Activated gamma-delta T cell treated with Interleukin-2 at 50 U/mL for 16 hours (primary cell): ENCODE data around the gene KRT13.
A peak's percentile ranks its signal among the peaks of the same experiment; 100 is the strongest.

Experiments
- DNase-seq: peaks from one replicate; pipeline ENCODE4 v3.0.0-alpha.2; 2020

Gene KRT13

DNA sequence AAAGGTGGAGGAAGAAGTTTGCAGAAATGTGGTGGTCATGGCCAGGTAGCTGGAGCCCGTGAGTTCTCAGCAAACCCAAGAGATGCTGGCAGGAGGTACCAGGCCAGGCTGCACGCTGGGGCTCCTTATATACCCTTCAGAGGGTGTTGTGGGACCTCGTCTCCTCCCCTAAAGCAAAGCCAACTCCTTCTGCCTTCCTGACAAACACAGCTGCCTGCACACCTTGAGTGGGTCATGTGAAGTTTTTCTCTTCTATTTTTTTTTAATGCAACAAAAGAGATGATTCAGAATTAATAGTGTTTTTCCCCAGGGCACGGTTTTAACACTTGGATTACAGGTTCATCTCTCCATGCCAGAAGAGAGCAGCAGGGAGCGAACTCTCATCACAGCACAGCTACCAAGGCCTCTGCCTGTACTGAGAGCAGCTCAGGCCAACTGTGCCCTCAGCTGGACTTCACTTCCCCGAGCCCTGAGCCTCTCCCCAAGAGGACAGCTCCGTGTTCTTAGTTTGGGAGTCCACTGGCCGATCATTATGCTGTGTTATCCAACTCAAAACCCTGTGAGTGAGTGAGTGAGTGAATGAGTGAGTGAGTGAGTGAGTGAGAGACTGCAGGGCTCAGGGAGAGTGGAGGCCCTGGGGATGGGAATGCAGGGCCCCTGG is 13.5 kb upstream of the KRT13 start, which contains the start of gene KRT15:
Gene KRT15, minus strand, starts transcription at position 102 of the 661 bp plus-strand sequence. Its CDS starts 63 bp downstream, at position 39.
- DNase-seq: no peak

DNA sequence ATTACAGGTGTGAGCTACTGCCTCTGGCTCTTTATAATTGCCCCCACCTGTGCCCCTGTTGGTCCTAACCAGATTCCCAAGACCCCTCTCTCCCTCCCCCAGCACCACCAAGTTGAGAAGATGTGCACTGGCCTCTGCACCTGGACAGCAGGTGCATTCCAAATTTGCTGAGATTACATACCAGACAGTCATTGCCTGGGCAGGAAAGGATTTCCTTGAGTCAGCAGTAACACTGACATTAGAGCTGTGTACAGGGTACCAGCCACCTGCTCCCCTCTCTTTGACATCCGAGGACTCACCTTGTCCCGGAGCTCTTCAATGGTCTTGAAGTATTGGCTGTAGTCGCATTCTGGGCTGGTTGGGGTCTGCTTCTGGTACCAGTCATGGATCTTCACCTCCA is 12.6 kb upstream of the KRT13 start:
- no peak for DNase-seq

DNA sequence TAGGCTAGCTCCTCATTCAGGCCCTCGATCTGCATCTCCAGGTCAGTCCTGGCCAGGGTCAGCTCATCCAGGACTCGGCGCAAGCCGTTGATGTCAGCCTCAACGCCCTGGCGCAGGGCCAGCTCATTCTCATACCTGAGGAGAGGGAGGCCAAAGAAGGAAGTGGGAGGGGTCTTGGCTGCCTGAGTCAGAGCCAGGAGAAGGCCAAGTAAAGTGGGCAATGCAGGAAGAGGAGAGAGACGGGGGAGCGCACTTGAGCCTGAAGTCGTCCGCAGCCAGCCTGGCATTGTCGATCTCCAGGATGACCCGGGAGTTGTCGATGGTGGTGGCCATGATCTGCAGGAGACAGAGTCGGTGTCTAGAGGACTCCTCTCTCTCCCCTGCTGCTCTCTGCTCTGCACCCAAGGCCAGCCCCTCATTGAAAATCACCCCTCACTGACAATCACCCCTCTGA is 11.4 kb upstream of the KRT13 start:
- DNase-seq: no peak

DNA sequence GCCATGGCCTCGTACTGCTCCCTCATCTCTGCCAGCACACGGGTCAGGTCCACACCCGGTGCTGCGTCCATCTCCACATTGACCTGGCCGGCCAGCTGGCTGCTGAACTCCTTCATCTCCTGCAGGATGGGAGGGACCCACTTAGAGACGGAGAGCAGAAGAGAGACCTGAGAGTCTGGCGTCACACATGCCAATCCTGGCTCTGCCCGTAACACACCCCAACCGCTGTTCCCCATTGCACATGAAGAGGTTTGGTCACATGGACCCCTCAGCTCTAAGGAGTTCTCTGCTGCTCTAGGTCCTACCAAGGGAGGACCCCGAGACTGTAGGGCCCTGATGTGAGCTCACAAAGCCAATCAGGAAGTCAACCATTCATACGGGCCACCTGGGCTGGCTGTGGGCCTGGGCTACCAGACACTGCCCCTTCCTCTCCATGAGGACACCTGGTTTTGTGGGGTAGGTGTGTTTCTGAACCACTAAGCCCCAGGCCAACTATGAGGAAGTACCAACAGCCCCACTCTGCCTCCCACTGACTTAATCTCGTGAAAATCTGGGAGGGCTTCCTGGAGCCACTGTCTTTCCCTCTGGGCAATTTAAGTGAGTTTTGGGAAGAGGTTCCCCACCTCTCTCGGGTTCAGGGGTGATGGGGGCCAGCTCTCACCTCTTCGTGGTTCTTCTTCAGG is 10.9 kb upstream of the KRT13 start:
- DNase-seq: no peak

DNA sequence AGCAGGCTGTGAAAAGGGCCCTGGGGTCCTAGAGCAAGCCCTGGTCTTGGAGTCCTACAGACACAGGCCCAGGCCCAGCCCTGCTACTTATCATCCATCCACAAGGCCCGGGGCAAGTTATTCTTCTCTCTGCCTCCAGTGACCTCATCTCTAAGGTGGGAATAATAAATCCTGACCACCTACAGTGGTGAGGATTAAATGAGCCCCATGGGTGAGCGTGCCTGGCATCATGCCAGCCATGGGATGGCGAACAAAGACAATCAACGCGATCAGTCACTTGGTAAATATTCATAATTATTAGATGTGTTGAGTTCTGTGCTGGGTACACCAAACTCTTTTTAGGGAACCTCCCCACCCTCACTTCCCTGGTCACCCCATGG is 7.7 kb upstream of the KRT13 start:
- no peak for DNase-seq

DNA sequence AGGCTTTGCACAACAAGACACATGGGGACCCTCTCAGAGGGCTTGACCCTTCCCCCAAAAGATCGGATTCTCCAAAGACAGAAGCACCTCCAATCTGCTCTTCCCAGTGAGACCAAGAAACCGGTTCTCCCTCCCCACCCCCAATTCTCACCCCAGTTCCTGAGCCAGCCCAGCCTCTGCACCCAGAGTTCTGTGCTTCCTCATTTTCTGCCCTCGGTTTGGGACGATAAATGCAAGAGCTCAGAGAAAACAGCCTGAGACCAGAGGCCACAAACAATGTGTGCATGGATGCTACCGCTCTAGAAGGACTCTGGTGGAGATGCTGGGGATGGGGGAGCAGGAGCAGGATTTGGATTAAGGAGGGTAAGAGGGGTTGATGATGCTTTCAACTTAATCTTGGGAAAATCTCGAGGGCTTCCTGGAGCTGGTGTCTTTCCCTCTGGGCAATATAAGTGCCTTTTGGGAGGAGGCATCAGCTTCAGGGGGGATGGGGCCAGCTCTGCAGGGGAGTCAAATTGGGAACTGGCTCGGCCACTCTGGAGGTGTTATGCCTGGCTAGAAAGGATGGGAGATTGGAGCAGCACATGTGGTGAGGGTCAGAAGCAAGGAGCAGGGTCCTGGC is 7.2 kb upstream of the KRT13 start:
- DNase-seq: no peak

DNA sequence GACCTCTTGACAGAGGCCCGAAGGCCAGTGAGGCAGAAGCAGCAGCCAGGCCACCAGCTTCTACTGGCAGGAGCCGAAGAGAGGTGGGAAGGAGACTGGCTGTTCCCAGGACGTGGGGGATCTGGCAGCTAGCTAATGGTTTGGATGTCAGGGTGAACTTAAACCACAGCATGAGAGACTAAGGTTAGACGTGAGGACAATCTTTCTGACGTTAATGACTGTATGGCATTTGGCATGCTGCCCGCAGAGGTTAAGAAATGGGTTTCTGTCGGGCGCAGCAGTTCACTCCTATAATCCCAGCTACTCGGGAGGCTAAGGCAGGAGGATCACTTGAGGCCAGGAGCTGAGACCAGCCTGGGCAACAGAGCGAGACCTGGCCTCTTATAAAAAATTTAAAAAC is 6.3 kb upstream of the KRT13 start:
- DNase-seq: no peak

DNA sequence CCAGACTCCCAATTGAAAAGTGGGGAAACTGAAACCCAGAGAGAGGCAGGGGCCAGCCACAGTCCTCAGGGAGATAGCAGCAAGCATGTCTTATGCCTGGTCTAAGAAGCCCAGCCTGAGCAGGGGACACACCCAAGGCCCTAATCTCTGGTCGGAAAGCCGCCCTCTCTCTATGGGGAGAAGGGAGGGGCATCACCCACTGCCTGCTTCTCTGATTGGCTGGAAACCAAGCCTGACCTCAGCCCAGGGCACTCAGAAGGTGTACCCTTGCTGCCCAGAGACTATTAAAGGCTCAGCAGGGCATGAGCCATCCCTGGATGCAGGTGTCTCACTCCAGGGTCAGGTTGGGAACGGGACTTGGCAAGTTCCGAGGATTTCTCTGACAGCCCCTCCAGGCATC is 5.7 kb upstream of the KRT13 start:
- no peak for DNase-seq

DNA sequence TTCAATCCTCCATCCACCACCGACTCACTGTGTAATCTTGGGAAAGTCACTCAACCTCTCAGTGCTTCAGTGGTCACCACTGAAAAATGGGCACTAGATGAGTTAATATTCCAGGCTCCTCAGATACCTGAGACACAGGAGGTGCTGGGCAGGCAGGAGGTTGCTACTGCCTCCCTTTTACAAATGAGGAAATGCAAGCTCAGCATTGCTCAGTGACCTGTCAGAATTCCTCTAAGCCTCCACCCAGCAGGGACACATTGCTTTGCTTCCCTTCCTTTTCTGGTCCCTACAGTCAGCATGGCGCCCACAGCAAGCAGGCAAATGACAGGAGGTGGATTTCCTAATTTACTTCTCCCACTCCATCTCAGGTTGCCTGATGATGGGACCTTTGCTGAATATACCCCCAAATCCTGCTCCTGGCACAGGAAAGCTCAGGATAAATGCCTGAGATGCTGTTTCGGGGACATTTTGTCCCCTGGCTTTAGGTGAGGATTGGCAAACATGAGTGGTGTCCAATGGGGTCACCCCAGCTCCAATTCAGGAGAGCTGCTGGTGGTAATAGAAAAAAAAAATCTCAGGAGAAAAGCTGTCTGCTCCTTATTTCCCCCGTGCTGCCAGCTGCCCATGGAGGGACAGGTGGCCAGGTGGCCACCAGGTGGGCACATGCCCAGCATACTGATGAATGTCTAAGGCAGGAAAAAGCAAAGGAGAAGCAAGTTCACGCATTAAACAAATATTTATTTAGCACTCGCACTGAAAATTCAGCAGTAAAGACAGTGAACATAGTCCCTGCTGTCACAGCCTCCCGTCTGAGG is 5.0 kb upstream of the KRT13 start:
- no peak for DNase-seq

DNA sequence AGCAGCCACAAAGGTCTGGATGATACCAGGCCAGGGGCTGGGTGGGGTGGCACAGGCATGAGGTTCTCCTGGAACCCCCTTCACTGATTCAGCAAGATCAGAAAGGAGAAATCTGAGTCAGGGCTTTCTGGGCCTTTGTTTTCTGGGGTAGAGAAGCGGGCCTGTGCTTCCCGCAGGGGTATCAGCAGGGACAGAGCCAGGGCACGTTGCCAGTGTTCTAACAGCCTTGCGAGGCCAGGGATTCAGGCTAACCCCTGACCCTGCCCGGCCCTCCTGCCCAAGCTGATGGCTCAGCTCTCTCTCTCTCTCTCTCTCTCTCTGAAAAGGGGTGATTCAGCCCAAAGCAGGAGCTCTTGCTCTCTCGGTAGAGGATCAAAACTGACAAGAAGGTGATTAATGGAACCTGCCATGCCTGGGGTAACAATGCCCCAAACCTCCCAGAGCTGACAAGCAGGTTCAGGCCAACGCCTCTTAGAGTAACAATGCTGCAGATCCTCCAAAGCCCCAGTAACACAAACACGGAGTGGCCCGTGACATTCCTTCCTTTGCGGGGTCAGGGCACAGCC is 2.0 kb upstream of the KRT13 start:
- DNase-seq: no peak

DNA sequence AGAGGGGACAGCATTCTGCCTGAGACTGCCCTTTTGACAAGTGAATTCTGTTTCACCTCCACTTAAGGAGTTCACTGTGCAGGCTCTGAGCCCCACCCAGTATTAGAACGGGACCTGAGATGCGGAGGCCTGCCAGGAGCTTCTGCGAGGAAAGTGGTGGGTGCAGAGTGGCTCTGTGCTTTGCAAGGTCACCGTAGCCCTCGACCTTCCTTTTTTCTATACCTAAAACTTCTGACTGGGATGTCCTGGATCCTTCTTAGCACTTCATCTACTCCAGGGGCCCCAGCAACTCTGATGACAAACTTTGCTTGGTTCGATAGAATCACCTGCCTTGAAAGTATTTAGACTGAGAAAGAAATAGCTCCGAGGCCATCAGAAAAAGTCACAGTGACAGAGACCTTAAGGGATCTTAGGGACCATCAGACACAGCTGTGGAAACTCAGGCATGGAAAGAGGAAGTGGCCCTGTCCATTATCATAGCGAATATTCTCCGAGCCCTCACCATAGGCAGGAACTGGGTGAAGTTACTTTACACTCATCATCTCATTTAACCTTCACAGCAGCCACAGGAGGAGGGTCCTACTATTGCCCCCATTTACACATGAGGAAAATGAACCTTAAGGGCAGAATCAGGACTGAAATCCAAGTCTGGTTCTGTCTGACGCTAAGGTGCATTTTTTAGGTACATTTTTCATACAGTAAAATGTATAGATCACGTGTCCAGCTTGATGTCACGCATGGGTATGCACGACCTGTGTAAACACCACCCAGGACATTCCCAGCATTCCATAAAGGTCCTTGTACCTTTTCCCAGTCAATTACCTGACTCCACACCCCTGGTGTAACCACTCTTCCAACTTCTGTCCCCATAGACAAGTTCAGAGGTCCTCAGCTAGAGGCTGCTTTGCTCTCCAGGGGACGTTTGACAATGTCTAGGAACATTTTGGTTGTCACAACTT is 676 bp upstream of the KRT13 start:
- no peak for DNase-seq

DNA sequence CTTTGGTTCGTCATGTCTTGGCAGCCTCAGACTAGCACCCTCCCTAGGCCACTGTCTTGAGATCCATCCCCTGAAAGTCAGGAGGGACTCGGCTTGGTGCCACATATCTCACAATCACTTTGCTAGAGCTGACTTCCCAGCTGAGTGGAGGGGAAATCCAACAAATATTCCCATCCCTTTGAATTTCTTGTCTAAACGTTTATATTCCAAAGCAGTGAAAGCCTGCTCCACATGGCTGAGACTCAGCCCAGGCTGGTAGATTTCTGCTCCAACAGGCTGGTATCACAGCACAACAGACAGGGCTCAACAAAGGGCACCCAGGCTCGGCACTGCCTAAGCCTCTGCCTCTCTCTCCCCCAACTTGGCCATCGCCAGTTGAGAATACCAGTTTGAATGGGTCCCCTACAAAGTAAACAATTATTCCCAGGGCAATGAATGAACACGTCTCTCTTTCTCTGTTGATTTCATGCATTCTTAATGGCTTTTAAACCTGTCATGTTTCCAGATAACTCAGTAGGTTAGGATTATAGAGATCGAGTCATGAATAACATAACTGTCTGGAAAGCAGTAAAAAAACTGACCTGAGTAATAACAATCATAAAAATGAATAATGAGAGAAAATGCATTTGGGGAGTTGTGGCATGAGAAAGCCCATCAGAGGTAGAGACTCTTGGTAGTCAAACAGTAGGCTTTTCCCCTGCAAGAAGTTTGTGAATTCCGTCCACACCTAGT is 1.0 kb downstream of the KRT13 start:
- no peak for DNase-seq

DNA sequence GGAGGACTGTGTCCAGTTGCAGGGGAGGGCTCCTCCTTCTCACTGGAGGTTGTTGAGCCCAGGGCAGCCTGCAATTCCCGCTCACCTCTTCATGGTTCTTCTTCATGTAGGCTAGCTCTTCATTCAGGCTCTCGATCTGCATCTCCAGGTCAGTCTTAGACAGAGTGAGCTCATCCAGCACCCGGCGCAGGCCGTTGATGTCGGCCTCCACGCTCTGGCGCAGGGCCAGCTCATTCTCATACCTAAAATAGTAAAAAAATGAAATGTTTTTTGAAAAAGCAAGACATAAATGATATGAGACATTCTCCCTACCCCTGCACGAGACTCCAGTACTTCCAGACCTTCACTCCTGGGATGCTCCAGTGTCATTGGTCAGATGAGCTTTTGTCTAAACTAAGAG is 2.2 kb downstream of the KRT13 start:
- DNase-seq: no peak

DNA sequence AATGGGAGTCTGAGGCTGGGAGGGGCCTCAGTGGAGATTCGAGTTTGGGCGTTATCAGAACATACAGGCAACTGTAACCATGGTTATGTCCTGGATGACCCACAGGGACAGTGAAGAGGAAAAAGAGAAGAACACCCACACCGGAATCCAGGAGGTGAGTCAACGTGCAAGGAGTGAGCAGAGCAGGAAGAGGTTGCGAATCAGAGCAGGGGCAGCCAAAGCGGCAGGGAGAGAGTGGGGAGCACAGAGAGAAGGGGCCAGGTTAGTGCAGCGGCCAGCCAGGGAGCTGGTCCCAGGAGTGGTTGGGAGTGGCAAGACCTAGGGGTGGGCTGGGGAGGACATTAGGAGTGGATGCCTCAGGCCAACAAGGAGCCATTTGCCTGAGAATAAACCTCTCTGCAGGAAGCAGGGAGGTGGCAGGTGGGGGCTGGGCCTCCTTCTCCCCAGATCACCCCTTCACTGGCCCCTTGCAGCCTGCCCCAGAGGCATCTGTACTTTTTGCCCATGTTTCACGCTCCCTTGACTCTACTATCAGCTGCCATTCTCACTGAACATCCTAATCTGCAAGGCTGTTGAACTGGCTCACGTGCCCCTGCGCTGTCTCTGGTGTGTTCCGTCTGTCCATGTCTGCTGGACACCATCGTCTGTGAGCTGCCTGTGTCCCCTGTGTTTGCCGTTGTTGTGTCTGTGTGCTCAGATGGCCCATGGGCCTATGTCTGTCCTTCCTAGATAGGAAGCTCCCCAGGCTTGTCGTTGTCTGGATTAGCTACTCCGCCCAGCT is 5.1 kb downstream of the KRT13 start:
- DNase-seq: no peak

DNA sequence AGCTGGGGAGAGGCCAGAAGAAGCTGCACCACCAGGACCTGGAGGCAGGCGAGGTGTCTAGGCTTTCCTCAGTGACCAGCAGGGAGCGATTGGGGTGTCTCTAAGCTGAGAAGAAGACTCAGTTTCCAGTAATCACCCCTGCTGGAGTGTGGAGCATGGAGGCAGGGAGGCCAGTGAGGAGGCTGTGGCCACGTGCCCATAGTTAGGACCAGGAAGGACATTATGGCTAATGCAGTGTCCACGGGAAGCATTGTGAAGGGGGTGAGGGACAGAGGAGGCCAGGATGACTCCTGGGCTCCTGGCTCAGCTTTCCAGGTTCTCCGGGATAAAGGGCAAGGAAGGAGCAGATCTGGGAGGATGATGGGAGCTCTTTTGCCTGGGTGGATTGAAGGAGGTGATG is 5.7 kb downstream of the KRT13 start:
- no peak for DNase-seq

DNA sequence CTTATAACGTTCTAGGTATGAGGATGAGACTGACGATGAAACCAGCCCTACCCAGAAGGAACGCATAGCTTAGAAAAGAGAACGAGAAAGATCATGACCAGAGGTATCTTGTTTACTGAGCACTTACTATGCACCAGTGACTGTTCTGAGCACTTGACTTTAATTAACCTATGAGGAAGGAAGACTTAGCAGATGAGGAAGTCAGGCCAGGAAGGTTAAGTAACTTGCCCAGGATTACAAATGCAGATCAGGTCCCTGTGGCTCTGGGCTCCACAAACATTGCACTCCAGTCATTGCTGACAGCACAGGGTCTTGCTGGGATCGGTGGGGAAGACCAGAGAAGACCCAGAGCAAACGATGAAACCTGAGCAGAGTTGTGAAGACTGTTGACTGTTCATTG is 7.1 kb downstream of the KRT13 start:
- DNase-seq: no peak

DNA sequence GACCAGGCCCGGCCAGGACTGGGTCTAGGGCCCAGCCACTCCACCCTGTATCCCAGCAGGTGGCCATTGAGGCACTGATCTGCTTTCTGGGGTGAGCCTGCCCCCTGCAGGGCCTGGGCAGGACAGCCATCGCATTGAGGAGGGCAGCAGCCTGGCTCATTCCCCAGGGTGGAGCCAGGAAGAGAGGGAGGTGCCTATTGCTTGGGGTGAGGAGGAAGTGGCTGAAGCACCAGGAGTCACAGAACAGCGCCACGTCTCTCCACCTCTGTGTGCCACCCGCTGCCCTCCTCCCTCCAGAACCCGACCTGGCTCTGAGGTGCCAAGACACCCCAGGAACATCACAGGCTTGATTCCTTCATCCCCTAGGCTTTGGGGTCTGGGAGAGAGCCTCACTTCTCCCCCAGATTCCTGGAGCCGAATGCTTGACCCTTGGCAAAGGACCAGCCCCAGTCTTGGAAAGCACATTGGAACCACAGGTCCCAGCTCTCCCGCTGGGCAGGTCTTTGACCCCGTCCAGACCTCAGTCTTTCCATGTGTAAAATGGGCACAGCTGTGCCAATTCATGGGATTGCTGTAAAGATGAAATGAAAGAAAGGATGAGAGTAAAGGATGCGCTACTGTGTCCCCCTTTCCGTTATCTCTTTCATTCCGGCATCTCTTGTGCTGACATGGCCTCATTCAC is 8.5 kb downstream of the KRT13 start:
- DNase-seq: peak; percentile 54

DNA sequence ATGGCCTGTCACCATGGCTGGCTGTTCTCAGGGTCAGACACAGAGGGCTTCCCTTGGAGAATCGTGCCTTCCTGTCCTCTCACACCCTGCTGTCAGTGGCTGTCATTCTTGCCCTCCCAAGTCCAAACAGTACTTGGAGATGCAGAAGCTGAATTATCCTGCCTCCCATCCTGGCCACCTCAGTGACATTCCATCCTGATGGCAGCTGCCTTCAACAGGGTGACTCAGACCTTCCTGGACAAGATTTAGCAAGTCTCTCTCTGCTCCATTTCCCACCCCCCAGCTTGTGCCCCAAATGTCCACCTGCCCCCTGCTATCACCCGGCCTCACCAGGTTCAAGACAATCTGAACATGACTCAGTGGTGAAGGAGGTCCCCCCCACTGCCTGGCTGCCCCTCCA is 10.9 kb downstream of the KRT13 start:
- DNase-seq: no peak

DNA sequence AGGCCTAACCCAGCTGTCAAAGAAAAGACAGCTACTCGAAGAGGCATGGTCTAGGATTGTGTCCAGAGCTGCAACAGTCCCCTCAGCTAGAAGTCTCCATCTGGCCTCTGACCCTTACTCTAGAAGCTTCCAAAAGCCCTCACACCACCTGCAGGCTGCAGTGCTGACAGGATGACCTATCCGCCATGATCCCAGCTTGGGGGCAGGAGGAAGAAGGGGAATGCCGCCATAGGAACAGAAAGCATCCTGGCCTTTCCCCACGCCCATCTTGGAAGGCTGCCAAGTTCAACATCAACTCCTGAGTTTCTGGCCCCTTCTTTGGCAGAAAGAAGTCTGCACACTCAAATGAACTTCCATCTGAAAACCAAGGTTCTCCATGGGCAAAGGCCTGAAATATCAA is 12.6 kb downstream of the KRT13 start:
- no peak for DNase-seq

DNA sequence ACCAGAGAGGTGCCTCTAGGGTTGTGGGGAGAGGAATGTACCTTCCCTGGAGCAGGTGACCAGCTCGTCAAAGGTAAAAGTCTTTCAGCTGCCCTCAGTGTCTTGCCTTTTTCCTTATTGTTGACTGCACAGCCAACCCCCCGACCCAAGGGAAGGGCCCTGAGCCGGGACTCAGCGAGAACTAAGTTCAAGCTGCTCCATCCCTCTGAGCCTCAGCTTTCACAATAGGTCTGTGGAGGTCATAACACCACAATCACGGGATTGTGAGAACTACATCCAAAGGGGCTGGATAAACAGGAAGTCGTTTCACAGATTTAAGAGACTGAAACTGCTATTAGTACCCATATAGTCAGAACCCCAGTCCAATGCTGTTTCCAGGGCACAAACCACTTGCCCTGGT is 13.1 kb downstream of the KRT13 start:
- no peak for DNase-seq
